Ishikawa (cell line): ENCODE data around the gene MKRN1.

Experiments
- CREB1 ChIP-seq: IDR thresholded peaks from 2 replicates; pipeline ENCODE4 v1.6.1; 2012; ENCODE audit warnings: low read depth
- TCF12 ChIP-seq: IDR thresholded peaks from 2 replicates; pipeline ENCODE4 v1.6.1; 2012; ENCODE audit warnings: low read depth
- USF1 ChIP-seq: IDR thresholded peaks from 2 replicates; pipeline ENCODE4 v1.6.1; 2012

- no peak for TF ChIP-seq USF1
- TF ChIP-seq CREB1: no peak
- TF ChIP-seq TCF12: no peak
Measured at GRCh38 chr7:140439359-140439758, 39.9 kb downstream of the MKRN1 start.
